Measurements from ENCODE around the gene TIGD6. TPM values are rescaled to one million over a fixed set of nuclear protein-coding genes. Genes with fewer than 3 reads are reported as not detected.

The TIGD6 gene
- 1 to 10 TPM; 2.5 TPM for total RNA-seq

GRCh38 chr5:150000256-150000989, at the start of gene TIGD6, which contains the start of gene HMGXB3:
Gene TIGD6 (minus strand): TSS chr5:150000654. CDS start chr5:149996348, 4,306 bp downstream.
Gene HMGXB3 (plus strand): TSS chr5:150000739. CDS start chr5:150004853, 4,114 bp downstream.

GRCh38 chr5:149960272-149961185, 39.9 kb downstream of the TIGD6 start, which contains the start of gene SLC26A2:
Gene SLC26A2 (plus strand): TSS chr5:149960758. CDS start chr5:149977653, 16,895 bp downstream.

GRCh38 chr5:149944666-149945065, 55.8 kb downstream of the TIGD6 start, which contains the start of gene PDE6A:
Gene PDE6A (minus strand): TSS chr5:149944793. CDS start chr5:149944673, 120 bp downstream.

Other genes starting within 250 kb of the TIGD6 start
- gene PDE6A, start 55.9 kb downstream of the TIGD6 start, total RNA-seq: not detected
- 1 to 10 TPM; 9.2 TPM for gene SLC26A2, start 39.9 kb downstream of the TIGD6 start, total RNA-seq
- 10 to 100 TPM; 36.0 to 36.3 TPM for gene HMGXB3, start 85 bp upstream of the TIGD6 start, total RNA-seq
- gene CSF1R, start 85.9 kb upstream of the TIGD6 start, total RNA-seq: not detected
- gene PDGFRB, start 155.2 kb upstream of the TIGD6 start, total RNA-seq: 1 to 10 TPM; 3.2 to 4.5 TPM
- not detected for gene CDX1, start 166.1 kb upstream of the TIGD6 start, total RNA-seq
- not detected for gene SLC6A7, start 189.4 kb upstream of the TIGD6 start, total RNA-seq